PC-3 (cell line): ENCODE measurements around the gene SPATC1L. TPM values are rescaled to one million over a fixed set of nuclear protein-coding genes. Genes with fewer than 3 reads are reported as not detected.

Experiments used
- ATAC-seq: fragments of 200-7000 bp; cut with Tn5 transposase; 2 replicates; pipeline ENCODE4 v1.9.1; 2020; ENCODE audit warnings: mild to moderate bottlenecking, moderate library complexity
- BruUV-seq: library from RNA; stranded (reverse); fragments of 400-500 nt; replicated peaks from 2 replicates; lab custom pipeline; 2021; lab: Mats Ljungman, UMichigan
- CTCF ChIA-PET: fragments of 300-600 bp; sonication (Branson Sonifier 250); formaldehyde crosslinking; loops from one replicate; lab custom pipeline; 2022; ENCODE audit warnings: antibody characterized with exemption; lab: Charles Lee
- POLR2A ChIA-PET: fragments of 300-600 bp; sonication (Branson Sonifier 250); formaldehyde crosslinking; loops from one replicate; lab custom pipeline; 2022; ENCODE audit warnings: antibody characterized with exemption; ENCODE audit not compliant: unreplicated experiment; lab: Charles Lee
- DNase-seq: peaks from one replicate; pipeline ENCODE4 v3.0.0-alpha.2; 2015
- H2AFZ ChIP-seq: fragments of 300-600 bp; sonication (generic); 2 replicates; pipeline ENCODE4 v1.6.0; 2016; ENCODE audit warnings: antibody characterized with exemption, low read length
- H3F3A ChIP-seq: fragments of 300-600 bp; sonication (generic); one replicate; pipeline ENCODE4 v1.6.0; 2017; ENCODE audit warnings: antibody characterized with exemption, low read length, control low read depth, mild to moderate bottlenecking; ENCODE audit not compliant: unreplicated experiment
- H3K27ac ChIP-seq: fragments of 300-600 bp; sonication (generic); 2 replicates; pipeline ENCODE4 v1.5.1; 2016; ENCODE audit warnings: mild to moderate bottlenecking, low read length
- H3K27me3 ChIP-seq: fragments of 300-600 bp; sonication (generic); 2 replicates; pipeline ENCODE4 v1.6.1; 2016; ENCODE audit warnings: low read length, mixed read lengths
- H3K36me3 ChIP-seq: fragments of 300-600 bp; sonication (generic); 2 replicates; pipeline ENCODE4 v1.6.1; 2016; ENCODE audit warnings: low read depth, mixed run types, low read length, mixed read lengths
- H3K4me1 ChIP-seq: fragments of 300-600 bp; sonication (generic); 2 replicates; pipeline ENCODE4 v1.5.1; 2016; ENCODE audit warnings: low read length; ENCODE audit not compliant: insufficient read depth
- H3K4me2 ChIP-seq: fragments of 300-600 bp; sonication (generic); 2 replicates; pipeline ENCODE4 v1.6.0; 2016; ENCODE audit warnings: low read length
- H3K4me3 ChIP-seq: fragments of 300-600 bp; sonication (generic); 2 replicates; pipeline ENCODE4 v1.5.1; 2016; ENCODE audit warnings: mild to moderate bottlenecking, low read length, mixed read lengths
- H3K79me2 ChIP-seq: fragments of 300-600 bp; sonication (generic); 2 replicates; pipeline ENCODE4 v1.6.1; 2017; ENCODE audit warnings: low read length, mixed read lengths
- H3K9ac ChIP-seq: fragments of 300-600 bp; sonication (generic); 2 replicates; pipeline ENCODE4 v1.6.0; 2016; ENCODE audit warnings: mild to moderate bottlenecking, low read length
- H3K9me2 ChIP-seq: fragments of 300-600 bp; sonication (generic); replicated peaks from 2 replicates; pipeline ENCODE4 v1.6.1; 2016; ENCODE audit warnings: mixed run types, low read length, mixed read lengths
- H3K9me3 ChIP-seq: fragments of 300-600 bp; sonication (generic); 2 replicates; pipeline ENCODE4 v1.6.1; 2016; ENCODE audit warnings: low read length, mixed read lengths
- H4K20me1 ChIP-seq: fragments of 300-600 bp; sonication (generic); 2 replicates; pipeline ENCODE4 v1.6.1; 2016; ENCODE audit warnings: low read length, mixed read lengths
- EZH2 ChIP-seq: fragments of 300-600 bp; sonication (generic); IDR thresholded peaks from one replicate; pipeline ENCODE4 v1.6.1; 2017; ENCODE audit warnings: antibody characterized with exemption, mild to moderate bottlenecking, low read length; ENCODE audit not compliant: unreplicated experiment
- EZH2phosphoT487 ChIP-seq: fragments of 300-600 bp; sonication (generic); IDR thresholded peaks from 2 replicates; pipeline ENCODE4 v1.6.1; 2018; ENCODE audit warnings: mild to moderate bottlenecking, antibody characterized with exemption, low read length, borderline replicate concordance
- intact Hi-C: fragments of 100-400 bp; cut with micrococcal nuclease; formaldehyde crosslinking; loops from 2 replicates; pipeline ENCODE4 v1.9.0; 2023
- total RNA-seq: library from RNA; depleted of rRNA; stranded (reverse); fragments of >200 nt; gene quantifications from 2 replicates; pipeline ENCODE4 v1.2.3, GENCODE V29; 2014
- TF ChIP-seq, protein P1 (sequence below): fragments of 300-600 bp; sonication (generic); conservative IDR thresholded peaks from 2 replicates; pipeline ENCODE4 v1.5.1; 2017; ENCODE audit warnings: antibody characterized with exemption, low read depth, mild to moderate bottlenecking, low read length

SPATC1L gene
- total RNA-seq, 1 experiment from 2014 or later: 41.7 TPM

DNA sequence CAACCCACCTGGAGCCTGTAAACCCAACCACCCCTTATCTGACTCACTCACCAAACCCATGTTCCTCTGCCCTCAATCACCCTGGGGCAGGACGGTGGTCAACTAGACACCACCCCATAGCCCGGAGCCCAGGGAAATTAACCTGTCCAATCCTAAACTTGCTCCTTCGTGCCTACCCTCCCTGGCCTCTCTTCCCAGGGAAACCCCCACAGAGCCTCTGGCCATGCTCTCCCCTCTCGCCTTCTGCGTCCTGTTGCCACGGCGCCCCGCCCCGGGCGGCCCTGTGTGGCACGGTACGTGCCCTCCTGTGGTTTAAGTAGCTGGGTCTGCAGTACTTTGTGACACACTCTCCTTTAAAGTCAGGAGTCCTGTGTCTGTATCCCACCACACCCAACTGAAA lies 24.9 kb downstream of the SPATC1L start:
- no peaks in the 10 kb centered on the region for H3K9me3 ChIP-seq
- no peak overlapping the region for H3K4me2 ChIP-seq
- H3K4me3 ChIP-seq: no peak overlapping the region
- CTCF ChIA-PET: no interaction called here
- no peaks in the 10 kb centered on the region for H3K4me1 ChIP-seq
- POLR2A ChIA-PET: no interaction called here
- DNase-seq: no peak
- ATAC-seq: peak; percentile 48
- H3K27me3 ChIP-seq: no peaks in the 10 kb centered on the region
- intact Hi-C loops: no loop called here
- H2AFZ ChIP-seq: no peak overlapping the region
- H4K20me1 ChIP-seq: no peaks in the 10 kb centered on the region
- H3K79me2 ChIP-seq: no peaks in the 10 kb centered on the region
- H3K9ac ChIP-seq: no peak overlapping the region
- no peaks in the 10 kb centered on the region for H3K9me2 ChIP-seq
- TF ChIP-seq EZH2 (no peak), EZH2phosphoT487 (no peak)
- TF ChIP-seq, protein P1, sequence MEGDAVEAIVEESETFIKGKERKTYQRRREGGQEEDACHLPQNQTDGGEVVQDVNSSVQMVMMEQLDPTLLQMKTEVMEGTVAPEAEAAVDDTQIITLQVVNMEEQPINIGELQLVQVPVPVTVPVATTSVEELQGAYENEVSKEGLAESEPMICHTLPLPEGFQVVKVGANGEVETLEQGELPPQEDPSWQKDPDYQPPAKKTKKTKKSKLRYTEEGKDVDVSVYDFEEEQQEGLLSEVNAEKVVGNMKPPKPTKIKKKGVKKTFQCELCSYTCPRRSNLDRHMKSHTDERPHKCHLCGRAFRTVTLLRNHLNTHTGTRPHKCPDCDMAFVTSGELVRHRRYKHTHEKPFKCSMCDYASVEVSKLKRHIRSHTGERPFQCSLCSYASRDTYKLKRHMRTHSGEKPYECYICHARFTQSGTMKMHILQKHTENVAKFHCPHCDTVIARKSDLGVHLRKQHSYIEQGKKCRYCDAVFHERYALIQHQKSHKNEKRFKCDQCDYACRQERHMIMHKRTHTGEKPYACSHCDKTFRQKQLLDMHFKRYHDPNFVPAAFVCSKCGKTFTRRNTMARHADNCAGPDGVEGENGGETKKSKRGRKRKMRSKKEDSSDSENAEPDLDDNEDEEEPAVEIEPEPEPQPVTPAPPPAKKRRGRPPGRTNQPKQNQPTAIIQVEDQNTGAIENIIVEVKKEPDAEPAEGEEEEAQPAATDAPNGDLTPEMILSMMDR: no peak
- no peaks in the 10 kb centered on the region for H3K36me3 ChIP-seq
- no peaks in the 10 kb centered on the region for H3F3A ChIP-seq
- no peak overlapping the region for H3K27ac ChIP-seq
- BruUV-seq: no TSS peak

DNA sequence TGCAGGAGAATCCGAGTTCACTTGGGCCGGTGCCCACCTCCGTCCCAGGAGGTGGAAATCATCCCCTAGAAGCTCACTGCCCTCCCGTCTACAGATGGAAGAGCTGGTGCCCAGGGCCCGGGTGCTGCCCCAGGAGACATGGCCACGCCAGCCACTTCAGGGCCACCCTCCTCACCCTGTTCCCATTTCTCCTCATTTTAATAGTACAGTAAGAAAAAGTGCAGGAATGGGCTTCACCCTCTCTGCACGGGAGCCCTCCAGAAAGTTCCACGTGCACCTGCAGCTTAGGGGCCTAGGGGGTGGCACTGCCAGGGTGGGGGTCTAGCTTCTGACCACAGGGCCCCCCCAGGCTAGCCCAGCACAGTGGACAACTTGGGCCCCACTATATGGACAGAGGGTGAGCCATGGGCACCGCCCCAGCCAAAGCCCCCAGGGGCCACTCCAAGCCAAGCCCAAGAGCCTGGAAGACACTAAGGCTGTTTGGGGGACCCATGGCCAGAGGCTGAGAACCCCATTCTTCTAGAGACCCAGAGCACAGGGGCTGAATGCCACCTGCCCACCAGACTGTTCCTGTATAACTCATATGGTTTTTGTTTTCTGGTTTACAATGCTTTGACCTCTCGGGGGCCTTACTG lies 25.5 kb downstream of the SPATC1L start:
- BruUV-seq: no TSS peak
- intact Hi-C loops: no loop called here
- Histone ChIP-seq H3F3A (no peaks in the 10 kb centered on the region), H2AFZ (no peak overlapping the region), H3K79me2 (no peaks in the 10 kb centered on the region), H3K4me3 (no peak overlapping the region), H4K20me1 (no peaks in the 10 kb centered on the region), H3K4me2 (no peak overlapping the region), H3K9me2 (no peaks in the 10 kb centered on the region), H3K9me3 (no peaks in the 10 kb centered on the region), H3K27me3 (no peaks in the 10 kb centered on the region), H3K27ac (no peak overlapping the region), H3K9ac (no peak overlapping the region), H3K36me3 (no peaks in the 10 kb centered on the region), H3K4me1 (no peaks in the 10 kb centered on the region)
- ATAC-seq: no peak
- TF ChIP-seq, protein P1: no peak
- TF ChIP-seq EZH2phosphoT487 (no peak), EZH2 (no peak)
- CTCF ChIA-PET: no interaction called here
- POLR2A ChIA-PET: no interaction called here
- DNase-seq: no peak

DNA sequence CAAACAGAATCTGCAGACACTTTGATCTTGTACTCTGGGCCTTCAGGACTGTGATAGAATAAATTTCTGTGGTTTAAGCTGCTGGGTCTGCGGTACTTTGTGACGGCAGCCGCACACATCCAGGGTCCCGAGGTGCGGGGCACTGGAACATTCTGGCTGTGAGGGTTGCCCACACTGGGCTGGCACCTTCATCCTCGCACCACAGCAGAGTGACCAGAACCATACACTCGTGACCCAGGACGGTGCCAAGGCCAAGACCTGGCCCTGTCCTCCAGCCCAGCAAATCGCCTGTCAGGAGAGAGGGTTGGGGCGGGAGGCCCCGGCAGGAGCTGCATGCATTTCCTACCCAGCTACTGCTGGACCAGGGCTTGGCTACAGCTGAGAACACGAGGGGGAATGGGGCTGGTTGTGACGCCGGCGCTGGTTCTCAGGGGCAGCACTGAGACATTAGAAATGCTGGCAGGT lies 26.2 kb downstream of the SPATC1L start:
- no peak for ATAC-seq
- intact Hi-C loops: no loop called here
- no peaks in the 10 kb centered on the region for H3K79me2 ChIP-seq
- H3K27me3 ChIP-seq: no peaks in the 10 kb centered on the region
- no peak overlapping the region for H2AFZ ChIP-seq
- no TSS peak for BruUV-seq
- TF ChIP-seq EZH2phosphoT487: no peak
- TF ChIP-seq EZH2: no peak
- TF ChIP-seq, protein P1: no peak
- H3K36me3 ChIP-seq: no peaks in the 10 kb centered on the region
- H3K9me2 ChIP-seq: no peaks in the 10 kb centered on the region
- no peak overlapping the region for H3K4me3 ChIP-seq
- no peak overlapping the region for H3K9ac ChIP-seq
- H3K4me2 ChIP-seq: no peak overlapping the region
- no peaks in the 10 kb centered on the region for H3F3A ChIP-seq
- CTCF ChIA-PET: no interaction called here
- H3K9me3 ChIP-seq: no peaks in the 10 kb centered on the region
- DNase-seq: no peak
- no peaks in the 10 kb centered on the region for H4K20me1 ChIP-seq
- POLR2A ChIA-PET: no interaction called here
- H3K4me1 ChIP-seq: 0 out of 2 replicates have a peak, but pooled peaks cover 4% of the 10 kb centered on the region
- H3K27ac ChIP-seq: no peak overlapping the region
